WTC11 (cell line): ENCODE measurements around the gene CPLX3. TPM values are rescaled to one million over a fixed set of nuclear protein-coding genes. Genes with fewer than 3 reads are reported as not detected.

Source experiments
- ATAC-seq: fragments of 200-7000 bp; cut with Tn5 transposase; 2 replicates; pipeline ENCODE4 v1.10.0; 2021; ENCODE audit warnings: mild to moderate bottlenecking, moderate library complexity
- CTCF ChIA-PET: fragments of 300-600 bp; sonication (Branson Sonifier 250); formaldehyde crosslinking; loops from one replicate; lab custom pipeline; 2021; ENCODE audit warnings: antibody characterized with exemption; lab: Charles Lee
- POLR2A ChIA-PET: fragments of 350-600 bp; sonication (Branson Sonifier 250); formaldehyde crosslinking; loops from one replicate; lab custom pipeline; 2021; ENCODE audit warnings: antibody characterized with exemption; lab: Charles Lee
- DNase-seq: peaks from one replicate; pipeline ENCODE4 v3.0.0; 2021; ENCODE audit warnings: low spot score
- H3K27ac Mint-ChIP-seq: 2 replicates; pipeline ENCODE4 v1.8.0; 2021; ENCODE audit warnings: mixed read lengths
- H3K27me3 Mint-ChIP-seq: 2 replicates; pipeline ENCODE4 v1.8.0; 2021; ENCODE audit warnings: low read depth, mild to moderate bottlenecking, moderate library complexity, mixed read lengths
- H3K36me3 Mint-ChIP-seq: 2 replicates; pipeline ENCODE4 v1.8.0; 2021; ENCODE audit warnings: mixed read lengths
- H3K4me1 Mint-ChIP-seq: 2 replicates; pipeline ENCODE4 v1.8.0; 2022; ENCODE audit warnings: mixed read lengths
- H3K4me3 Mint-ChIP-seq: 2 replicates; pipeline ENCODE4 v1.8.0; 2021; ENCODE audit warnings: mild to moderate bottlenecking, moderate library complexity, mixed read lengths
- H3K9me3 Mint-ChIP-seq: 2 replicates; pipeline ENCODE4 v1.8.0; 2021; ENCODE audit warnings: mixed read lengths
- CREB1 ChIP-seq: sonication (generic); formaldehyde crosslinking; IDR thresholded peaks from 2 replicates; pipeline ENCODE4 v1.8.0; 2023; ENCODE audit warnings: mild to moderate bottlenecking, missing genetic modification reagents
- ELF4 ChIP-seq: sonication (generic); formaldehyde crosslinking; IDR thresholded peaks from 2 replicates; pipeline ENCODE4 v1.8.1; 2022; ENCODE audit warnings: low read depth, mild to moderate bottlenecking, moderate library complexity, missing genetic modification reagents
- GRHL2 ChIP-seq: fragments of 250-450 bp; sonication (Bioruptor Pico); IDR thresholded peaks from 2 replicates; pipeline ENCODE4 v1.8.0; 2022; ENCODE audit warnings: mild to moderate bottlenecking, moderate library complexity; ENCODE audit not compliant: insufficient replicate concordance, severe bottlenecking
- GTF2I ChIP-seq: fragments of 250-450 bp; sonication (Bioruptor Pico); conservative IDR thresholded peaks from 2 replicates; pipeline ENCODE4 v1.4.0; 2021; ENCODE audit warnings: mild to moderate bottlenecking
- MXD4 ChIP-seq: fragments of 250-450 bp; sonication (Bioruptor Pico); IDR thresholded peaks from 2 replicates; pipeline ENCODE4 v1.8.0; 2021; ENCODE audit warnings: mild to moderate bottlenecking, moderate library complexity, borderline replicate concordance
- NFYB ChIP-seq: sonication (generic); formaldehyde crosslinking; conservative IDR thresholded peaks from 2 replicates; pipeline ENCODE4 v1.8.0; 2022; ENCODE audit warnings: low read depth, missing genetic modification reagents
- NR3C1 ChIP-seq: sonication (generic); formaldehyde crosslinking; conservative IDR thresholded peaks from 2 replicates; pipeline ENCODE4 v1.8.1; 2023; ENCODE audit warnings: low read depth, mild to moderate bottlenecking, missing genetic modification reagents
- SP1 ChIP-seq: sonication (generic); formaldehyde crosslinking; conservative IDR thresholded peaks from 2 replicates; pipeline ENCODE4 v1.8.1; 2022; ENCODE audit warnings: missing genetic modification reagents
- TCF7 ChIP-seq: sonication (generic); formaldehyde crosslinking; IDR thresholded peaks from 2 replicates; pipeline ENCODE4 v1.8.0; 2022; ENCODE audit warnings: mild to moderate bottlenecking, low read depth, missing genetic modification reagents, moderate library complexity
- ZNF219 ChIP-seq: sonication (generic); formaldehyde crosslinking; IDR thresholded peaks from 2 replicates; pipeline ENCODE4 v1.8.0; 2023; ENCODE audit warnings: missing genetic modification reagents, mild to moderate bottlenecking, borderline replicate concordance
- ZNF232 ChIP-seq: sonication (generic); formaldehyde crosslinking; IDR thresholded peaks from 2 replicates; pipeline ENCODE4 v1.8.0; 2022; ENCODE audit warnings: mild to moderate bottlenecking, missing genetic modification reagents
- ZNF317 ChIP-seq: sonication (generic); formaldehyde crosslinking; IDR thresholded peaks from 2 replicates; pipeline ENCODE4 v1.8.1; 2023; ENCODE audit warnings: low read depth, mild to moderate bottlenecking, moderate library complexity, missing genetic modification reagents, borderline replicate concordance
- ZNF423 ChIP-seq: fragments of 250-450 bp; sonication (Bioruptor Pico); IDR thresholded peaks from 2 replicates; pipeline ENCODE4 v2.1.2; 2022; ENCODE audit warnings: mild to moderate bottlenecking, moderate library complexity
- total RNA-seq: library from RNA; stranded (reverse); gene quantifications from 3 replicates; pipeline ENCODE4 v1.2.3, GENCODE V29; 2021
- TF ChIP-seq, protein P1 (sequence below): sonication (generic); formaldehyde crosslinking; conservative IDR thresholded peaks from 2 replicates; pipeline ENCODE4 v1.8.1; 2023; ENCODE audit warnings: mild to moderate bottlenecking, low read depth, missing genetic modification reagents, moderate library complexity
- TF ChIP-seq, protein P2 (sequence below): sonication (generic); formaldehyde crosslinking; IDR thresholded peaks from 2 replicates; pipeline ENCODE4 v1.8.1; 2023; ENCODE audit warnings: mild to moderate bottlenecking, missing genetic modification reagents, moderate library complexity
- TF ChIP-seq, protein P3 (sequence below): sonication (generic); formaldehyde crosslinking; IDR thresholded peaks from 2 replicates; pipeline ENCODE4 v1.8.0; 2022; ENCODE audit warnings: missing genetic modification reagents
- TF ChIP-seq, protein P4 (sequence below): fragments of 250-450 bp; sonication (Bioruptor Pico); IDR thresholded peaks from 2 replicates; pipeline ENCODE4 v1.9.0; 2021; ENCODE audit warnings: mild to moderate bottlenecking, borderline replicate concordance

CPLX3 gene
- total RNA-seq, 1 experiment from 2014 or later = 0.09 TPM

DNA sequence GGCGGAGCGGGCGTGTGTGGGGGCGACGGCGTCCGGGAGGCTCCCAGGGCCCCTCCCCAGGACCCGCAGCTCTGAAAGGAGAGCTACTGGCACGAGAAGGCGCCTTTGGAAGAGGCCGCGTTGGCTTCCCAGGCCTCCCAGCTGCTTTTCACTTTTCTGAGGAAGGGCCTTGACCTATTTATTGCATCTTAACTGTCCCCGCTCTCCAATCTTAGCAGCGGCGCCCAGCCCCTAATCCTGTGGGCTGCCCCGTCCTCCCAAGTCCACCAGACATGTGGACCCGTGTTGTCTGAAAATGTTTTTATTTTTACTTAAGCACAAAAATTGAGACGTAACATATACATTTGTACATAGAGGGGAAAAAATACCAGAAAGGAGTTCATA is 17.0 kb downstream of the CPLX3 start (continued):
- TF ChIP-seq, protein P1, sequence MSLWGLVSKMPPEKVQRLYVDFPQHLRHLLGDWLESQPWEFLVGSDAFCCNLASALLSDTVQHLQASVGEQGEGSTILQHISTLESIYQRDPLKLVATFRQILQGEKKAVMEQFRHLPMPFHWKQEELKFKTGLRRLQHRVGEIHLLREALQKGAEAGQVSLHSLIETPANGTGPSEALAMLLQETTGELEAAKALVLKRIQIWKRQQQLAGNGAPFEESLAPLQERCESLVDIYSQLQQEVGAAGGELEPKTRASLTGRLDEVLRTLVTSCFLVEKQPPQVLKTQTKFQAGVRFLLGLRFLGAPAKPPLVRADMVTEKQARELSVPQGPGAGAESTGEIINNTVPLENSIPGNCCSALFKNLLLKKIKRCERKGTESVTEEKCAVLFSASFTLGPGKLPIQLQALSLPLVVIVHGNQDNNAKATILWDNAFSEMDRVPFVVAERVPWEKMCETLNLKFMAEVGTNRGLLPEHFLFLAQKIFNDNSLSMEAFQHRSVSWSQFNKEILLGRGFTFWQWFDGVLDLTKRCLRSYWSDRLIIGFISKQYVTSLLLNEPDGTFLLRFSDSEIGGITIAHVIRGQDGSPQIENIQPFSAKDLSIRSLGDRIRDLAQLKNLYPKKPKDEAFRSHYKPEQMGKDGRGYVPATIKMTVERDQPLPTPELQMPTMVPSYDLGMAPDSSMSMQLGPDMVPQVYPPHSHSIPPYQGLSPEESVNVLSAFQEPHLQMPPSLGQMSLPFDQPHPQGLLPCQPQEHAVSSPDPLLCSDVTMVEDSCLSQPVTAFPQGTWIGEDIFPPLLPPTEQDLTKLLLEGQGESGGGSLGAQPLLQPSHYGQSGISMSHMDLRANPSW (CRISPR knock-in tag) = no peak
- TF ChIP-seq, protein P2, sequence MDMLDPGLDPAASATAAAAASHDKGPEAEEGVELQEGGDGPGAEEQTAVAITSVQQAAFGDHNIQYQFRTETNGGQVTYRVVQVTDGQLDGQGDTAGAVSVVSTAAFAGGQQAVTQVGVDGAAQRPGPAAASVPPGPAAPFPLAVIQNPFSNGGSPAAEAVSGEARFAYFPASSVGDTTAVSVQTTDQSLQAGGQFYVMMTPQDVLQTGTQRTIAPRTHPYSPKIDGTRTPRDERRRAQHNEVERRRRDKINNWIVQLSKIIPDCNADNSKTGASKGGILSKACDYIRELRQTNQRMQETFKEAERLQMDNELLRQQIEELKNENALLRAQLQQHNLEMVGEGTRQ = no peak
- TF ChIP-seq GTF2I (CRISPR knock-in tag) = no peak
- TF ChIP-seq GRHL2 = no peak
- TF ChIP-seq, all 79 proteins: peak for 2

DNA sequence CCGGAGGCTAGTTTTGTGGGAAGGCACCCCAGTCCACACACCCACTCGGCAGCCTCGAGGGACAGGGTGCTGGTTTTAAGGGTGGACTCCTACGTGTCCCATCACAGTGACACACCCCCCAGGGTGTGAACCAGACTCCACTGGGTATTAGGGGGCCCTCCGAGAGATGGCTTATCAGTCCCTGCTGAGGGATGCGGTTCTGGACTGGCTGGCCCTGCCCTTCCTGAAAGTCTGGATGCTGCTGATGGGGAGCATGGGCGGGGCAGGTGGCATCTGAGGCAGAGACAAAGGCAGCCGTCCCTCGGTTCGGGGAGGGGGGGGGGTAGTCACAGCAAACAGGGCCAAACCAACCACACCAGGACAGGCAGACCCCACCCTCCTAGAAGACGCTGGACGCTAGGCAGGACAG is 17.5 kb downstream of the CPLX3 start:
- DNase-seq (no peak), ATAC-seq (no peak)
- Mint-ChIP-seq H3K4me3 (peak overlapping the region; percentile 81), H3K9me3 (no peaks in the 10 kb centered on the region), H3K27me3 (no peaks in the 10 kb centered on the region), H3K36me3 (peaks cover 6% of the 10 kb centered on the region), H3K4me1 (peaks cover 21% of the 10 kb centered on the region), H3K27ac (peak overlapping the region; percentile 91; the same call in 1 of the 2 replicates)
- TF ChIP-seq, protein P2 = no peak
- TF ChIP-seq SP1 (CRISPR knock-in tag) (0 out of 2 replicates have a peak, but pooled peaks have one; percentile 24), GTF2I (CRISPR knock-in tag) (no peak), CREB1 (no peak), MXD4 (CRISPR knock-in tag) (no peak), ELF4 (no peak)
- TF ChIP-seq, protein P3, sequence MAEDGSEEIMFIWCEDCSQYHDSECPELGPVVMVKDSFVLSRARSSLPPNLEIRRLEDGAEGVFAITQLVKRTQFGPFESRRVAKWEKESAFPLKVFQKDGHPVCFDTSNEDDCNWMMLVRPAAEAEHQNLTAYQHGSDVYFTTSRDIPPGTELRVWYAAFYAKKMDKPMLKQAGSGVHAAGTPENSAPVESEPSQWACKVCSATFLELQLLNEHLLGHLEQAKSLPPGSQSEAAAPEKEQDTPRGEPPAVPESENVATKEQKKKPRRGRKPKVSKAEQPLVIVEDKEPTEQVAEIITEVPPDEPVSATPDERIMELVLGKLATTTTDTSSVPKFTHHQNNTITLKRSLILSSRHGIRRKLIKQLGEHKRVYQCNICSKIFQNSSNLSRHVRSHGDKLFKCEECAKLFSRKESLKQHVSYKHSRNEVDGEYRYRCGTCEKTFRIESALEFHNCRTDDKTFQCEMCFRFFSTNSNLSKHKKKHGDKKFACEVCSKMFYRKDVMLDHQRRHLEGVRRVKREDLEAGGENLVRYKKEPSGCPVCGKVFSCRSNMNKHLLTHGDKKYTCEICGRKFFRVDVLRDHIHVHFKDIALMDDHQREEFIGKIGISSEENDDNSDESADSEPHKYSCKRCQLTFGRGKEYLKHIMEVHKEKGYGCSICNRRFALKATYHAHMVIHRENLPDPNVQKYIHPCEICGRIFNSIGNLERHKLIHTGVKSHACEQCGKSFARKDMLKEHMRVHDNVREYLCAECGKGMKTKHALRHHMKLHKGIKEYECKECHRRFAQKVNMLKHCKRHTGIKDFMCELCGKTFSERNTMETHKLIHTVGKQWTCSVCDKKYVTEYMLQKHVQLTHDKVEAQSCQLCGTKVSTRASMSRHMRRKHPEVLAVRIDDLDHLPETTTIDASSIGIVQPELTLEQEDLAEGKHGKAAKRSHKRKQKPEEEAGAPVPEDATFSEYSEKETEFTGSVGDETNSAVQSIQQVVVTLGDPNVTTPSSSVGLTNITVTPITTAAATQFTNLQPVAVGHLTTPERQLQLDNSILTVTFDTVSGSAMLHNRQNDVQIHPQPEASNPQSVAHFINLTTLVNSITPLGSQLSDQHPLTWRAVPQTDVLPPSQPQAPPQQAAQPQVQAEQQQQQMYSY (CRISPR knock-in tag) = no peak
- POLR2A ChIA-PET = no interaction called here
- CTCF ChIA-PET = interaction anchor here (1.0 to 5.1 kb wide), 13 partner anchors 12 to 212 kb away, joined by 3 to 34 read pairs (median 7); partner anchors contain the start of gene CPLX3

DNA sequence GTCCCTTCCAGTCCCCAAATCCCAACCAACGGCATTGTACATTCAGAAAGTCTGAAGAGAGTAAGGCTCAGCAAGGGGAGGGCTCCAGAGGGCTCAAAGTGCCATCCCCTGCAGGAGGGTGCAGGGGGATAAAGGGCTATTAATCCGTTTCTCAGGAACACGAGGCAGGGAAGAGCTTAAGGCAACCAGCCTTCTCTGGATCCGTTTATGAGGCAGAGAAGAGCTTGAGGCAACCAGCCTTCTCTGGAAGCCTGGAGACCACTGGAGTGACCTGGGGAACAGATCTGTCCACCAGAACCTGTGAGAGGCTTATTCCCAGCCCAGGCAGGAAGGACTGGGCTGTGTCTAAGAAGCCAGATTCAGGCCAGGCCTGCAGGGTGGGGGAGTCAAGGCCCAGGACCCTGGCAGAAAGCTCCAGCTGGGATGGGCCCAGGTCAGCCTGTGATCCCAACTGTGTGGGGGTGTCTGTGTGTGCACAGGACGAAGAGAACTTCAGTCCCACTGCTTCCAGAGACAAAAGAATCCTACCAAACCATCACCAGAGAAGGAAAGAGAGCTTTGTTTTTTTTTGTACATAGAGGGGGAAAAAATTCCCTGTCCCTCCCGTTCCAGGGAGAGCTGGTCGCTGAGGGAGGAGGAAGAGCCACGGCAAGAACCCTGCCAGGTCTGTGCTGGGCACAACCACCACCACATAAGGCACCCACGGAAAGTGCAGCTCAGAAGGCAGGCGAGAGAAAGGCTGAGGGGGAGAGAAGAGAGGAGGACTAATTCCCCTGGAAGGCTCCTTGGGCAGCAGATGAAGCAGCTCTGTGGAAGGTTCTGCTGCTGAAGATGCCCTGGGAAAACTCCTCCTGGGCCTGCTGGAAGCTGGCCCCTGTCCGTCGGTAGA is 18.1 kb downstream of the CPLX3 start:
- ChIA-PET CTCF (interaction anchor here (0.6 to 4.3 kb wide), 8 partner anchors 11 to 212 kb away, joined by 3 to 33 read pairs (median 6); no protein-coding TSS in a partner anchor), POLR2A (no interaction called here)
- H3K27ac Mint-ChIP-seq = peak overlapping the region; percentile 48; the same call in 1 of the 2 replicates
- TF ChIP-seq ELF4 = no peak
- TF ChIP-seq, protein P4, sequence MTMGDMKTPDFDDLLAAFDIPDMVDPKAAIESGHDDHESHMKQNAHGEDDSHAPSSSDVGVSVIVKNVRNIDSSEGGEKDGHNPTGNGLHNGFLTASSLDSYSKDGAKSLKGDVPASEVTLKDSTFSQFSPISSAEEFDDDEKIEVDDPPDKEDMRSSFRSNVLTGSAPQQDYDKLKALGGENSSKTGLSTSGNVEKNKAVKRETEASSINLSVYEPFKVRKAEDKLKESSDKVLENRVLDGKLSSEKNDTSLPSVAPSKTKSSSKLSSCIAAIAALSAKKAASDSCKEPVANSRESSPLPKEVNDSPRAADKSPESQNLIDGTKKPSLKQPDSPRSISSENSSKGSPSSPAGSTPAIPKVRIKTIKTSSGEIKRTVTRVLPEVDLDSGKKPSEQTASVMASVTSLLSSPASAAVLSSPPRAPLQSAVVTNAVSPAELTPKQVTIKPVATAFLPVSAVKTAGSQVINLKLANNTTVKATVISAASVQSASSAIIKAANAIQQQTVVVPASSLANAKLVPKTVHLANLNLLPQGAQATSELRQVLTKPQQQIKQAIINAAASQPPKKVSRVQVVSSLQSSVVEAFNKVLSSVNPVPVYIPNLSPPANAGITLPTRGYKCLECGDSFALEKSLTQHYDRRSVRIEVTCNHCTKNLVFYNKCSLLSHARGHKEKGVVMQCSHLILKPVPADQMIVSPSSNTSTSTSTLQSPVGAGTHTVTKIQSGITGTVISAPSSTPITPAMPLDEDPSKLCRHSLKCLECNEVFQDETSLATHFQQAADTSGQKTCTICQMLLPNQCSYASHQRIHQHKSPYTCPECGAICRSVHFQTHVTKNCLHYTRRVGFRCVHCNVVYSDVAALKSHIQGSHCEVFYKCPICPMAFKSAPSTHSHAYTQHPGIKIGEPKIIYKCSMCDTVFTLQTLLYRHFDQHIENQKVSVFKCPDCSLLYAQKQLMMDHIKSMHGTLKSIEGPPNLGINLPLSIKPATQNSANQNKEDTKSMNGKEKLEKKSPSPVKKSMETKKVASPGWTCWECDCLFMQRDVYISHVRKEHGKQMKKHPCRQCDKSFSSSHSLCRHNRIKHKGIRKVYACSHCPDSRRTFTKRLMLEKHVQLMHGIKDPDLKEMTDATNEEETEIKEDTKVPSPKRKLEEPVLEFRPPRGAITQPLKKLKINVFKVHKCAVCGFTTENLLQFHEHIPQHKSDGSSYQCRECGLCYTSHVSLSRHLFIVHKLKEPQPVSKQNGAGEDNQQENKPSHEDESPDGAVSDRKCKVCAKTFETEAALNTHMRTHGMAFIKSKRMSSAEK (CRISPR knock-in tag) = no peak
- TF ChIP-seq NFYB (CRISPR knock-in tag) = no peak
- no peak for TF ChIP-seq NR3C1 (CRISPR knock-in tag)
- TF ChIP-seq ZNF232 (CRISPR knock-in tag) = no peak
- TF ChIP-seq TCF7 (CRISPR knock-in tag) = no peak
- TF ChIP-seq ZNF317 (CRISPR knock-in tag) = no peak
- no peak for TF ChIP-seq ZNF219 (CRISPR knock-in tag)
- no peak for TF ChIP-seq ZNF423 (CRISPR knock-in tag)
- no peak for TF ChIP-seq MXD4 (CRISPR knock-in tag)

More for the DNA sequence above, 18.1 kb downstream of the CPLX3 start:
- ATAC-seq = no peak
- no peaks in the 10 kb centered on the region for H3K9me3 Mint-ChIP-seq
- peak overlapping the region; percentile 81 for H3K4me3 Mint-ChIP-seq
- no peaks in the 10 kb centered on the region for H3K27me3 Mint-ChIP-seq
- no peak for DNase-seq
- peaks cover 21% of the 10 kb centered on the region for H3K4me1 Mint-ChIP-seq
- H3K36me3 Mint-ChIP-seq = peaks cover 3% of the 10 kb centered on the region
